ENCODE results near the gene PRKAG1.

PRKAG1 gene

DNA sequence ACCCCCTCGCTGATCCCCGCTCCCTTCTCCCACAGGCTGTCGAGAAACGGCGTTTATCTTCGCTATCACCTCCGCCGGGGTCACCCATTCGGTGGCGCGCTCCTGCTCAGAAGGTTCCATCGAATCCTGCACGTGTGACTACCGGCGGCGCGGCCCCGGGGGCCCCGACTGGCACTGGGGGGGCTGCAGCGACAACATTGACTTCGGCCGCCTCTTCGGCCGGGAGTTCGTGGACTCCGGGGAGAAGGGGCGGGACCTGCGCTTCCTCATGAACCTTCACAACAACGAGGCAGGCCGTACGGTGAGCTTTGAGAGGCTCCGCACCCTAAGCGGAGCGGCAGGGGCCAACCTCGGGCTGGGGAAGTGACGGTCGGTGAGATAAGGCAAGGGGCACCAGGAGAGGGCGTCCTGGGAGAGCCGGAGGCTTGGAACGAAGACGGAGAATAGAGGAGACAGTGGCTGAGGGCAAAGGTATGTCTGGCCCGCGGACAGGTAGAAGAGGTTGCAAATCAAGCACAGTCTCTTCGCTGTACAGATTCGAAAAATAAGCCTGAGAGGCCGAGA lies 38.1 kb downstream of the PRKAG1 start:
- no peak for DNase-seq

- no peak for DNase-seq
These were observed 38.8 kb downstream of the PRKAG1 start for GRCh38 chr12:48979602-48980388.

DNA sequence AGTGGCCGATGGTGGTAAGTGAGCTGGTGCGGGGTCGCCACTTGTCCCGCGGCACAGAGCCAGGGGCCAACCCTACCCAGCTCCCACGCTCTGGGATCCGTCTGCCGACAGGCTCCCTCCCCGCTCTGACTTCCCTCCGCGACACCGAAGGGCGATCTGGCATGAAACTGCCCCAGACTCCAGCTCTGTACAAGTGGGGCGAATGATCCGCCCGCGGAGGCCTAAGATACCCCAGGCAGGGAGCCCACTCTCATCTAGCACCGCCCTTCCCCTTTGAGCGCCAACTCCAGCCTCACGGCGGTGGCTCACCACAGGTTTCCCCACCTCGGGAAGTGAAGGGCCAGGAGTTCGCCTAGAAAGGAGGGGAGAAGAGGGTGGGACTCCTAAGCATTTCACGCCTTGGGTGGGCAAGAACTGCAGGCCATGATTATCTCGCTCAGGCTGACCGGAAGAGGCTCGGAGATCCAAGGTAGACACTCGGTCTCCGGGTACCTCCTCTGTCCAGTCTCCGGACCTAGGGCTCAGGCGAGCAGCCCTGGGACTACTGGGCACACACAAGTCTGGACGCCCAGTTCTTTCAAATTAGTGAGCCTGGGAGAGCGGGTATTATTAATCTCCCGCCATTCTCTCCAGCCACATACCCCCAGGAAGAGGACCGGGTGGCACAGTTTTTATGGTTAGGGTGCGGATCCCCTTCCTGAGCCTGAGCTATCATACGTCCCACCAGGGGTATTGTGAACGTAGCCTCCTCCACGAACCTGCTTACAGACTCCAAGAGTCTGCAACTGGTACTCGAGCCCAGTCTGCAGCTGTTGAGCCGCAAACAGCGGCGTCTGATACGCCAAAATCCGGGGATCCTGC lies 39.6 kb downstream of the PRKAG1 start:
- DNase-seq: no peak

DNA sequence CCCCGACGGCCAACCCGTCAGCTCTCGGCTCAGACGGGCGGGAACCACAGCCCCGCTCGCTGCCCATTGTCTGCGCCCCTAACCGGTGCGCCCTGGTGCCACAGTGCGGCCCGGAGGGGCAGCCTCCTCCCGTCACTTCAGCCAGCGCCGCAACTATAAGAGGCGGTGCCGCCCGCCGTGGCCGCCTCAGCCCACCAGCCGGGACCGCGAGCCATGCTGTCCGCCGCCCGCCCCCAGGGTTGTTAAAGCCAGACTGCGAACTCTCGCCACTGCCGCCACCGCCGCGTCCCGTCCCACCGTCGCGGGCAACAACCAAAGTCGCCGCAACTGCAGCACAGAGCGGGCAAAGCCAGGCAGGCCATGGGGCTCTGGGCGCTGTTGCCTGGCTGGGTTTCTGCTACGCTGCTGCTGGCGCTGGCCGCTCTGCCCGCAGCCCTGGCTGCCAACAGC lies 40.3 kb downstream of the PRKAG1 start, which contains the start of gene WNT1:
Gene WNT1, plus strand, starts transcription at position 32 of the 450 bp plus-strand sequence. Its CDS starts 329 bp downstream, at position 361.
- no peak for DNase-seq

- no peak for DNase-seq
These were observed 41.0 kb downstream of the PRKAG1 start for GRCh38 chr12:48977290-48978281.

- DNase-seq: no peak
These were observed 44.5 kb downstream of the PRKAG1 start for GRCh38 chr12:48973941-48974673.

- no peak for DNase-seq
These were observed 45.0 kb downstream of the PRKAG1 start for GRCh38 chr12:48973531-48973930.

DNA sequence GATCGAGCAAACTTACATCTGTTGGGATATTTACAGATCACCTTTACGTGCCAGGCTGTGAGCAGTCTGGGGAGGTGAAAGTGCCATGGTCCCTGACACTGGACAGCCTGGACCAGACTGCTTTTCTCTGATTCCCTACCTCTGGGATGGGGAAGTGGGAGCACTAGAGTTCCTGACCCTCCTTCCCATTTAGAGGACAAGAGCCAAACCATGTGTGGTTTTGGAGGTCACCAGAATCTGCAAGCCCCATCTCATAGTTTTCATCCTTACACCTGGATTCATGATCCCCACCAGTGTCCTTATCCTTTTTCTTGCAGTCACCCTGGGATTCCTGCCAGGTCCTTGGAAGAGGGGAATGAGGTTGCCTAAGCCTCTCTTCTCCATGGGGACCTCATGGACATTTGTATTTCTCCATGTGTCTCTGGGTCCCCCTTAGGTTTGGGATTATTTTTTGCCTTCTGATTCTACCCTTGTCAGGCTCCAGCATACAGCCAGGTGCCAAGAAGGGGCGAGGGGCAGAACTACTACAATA lies 45.6 kb downstream of the PRKAG1 start:
- DNase-seq: no peak

GRCh38 chr12:48972213-48972951 lies 46.2 kb downstream of the PRKAG1 start:
- no peak for DNase-seq

GRCh38 chr12:48970702-48971334 lies 47.8 kb downstream of the PRKAG1 start:
- no peak for DNase-seq

- DNase-seq: no peak
These were observed 48.5 kb downstream of the PRKAG1 start for GRCh38 chr12:48969833-48970701.

DNA sequence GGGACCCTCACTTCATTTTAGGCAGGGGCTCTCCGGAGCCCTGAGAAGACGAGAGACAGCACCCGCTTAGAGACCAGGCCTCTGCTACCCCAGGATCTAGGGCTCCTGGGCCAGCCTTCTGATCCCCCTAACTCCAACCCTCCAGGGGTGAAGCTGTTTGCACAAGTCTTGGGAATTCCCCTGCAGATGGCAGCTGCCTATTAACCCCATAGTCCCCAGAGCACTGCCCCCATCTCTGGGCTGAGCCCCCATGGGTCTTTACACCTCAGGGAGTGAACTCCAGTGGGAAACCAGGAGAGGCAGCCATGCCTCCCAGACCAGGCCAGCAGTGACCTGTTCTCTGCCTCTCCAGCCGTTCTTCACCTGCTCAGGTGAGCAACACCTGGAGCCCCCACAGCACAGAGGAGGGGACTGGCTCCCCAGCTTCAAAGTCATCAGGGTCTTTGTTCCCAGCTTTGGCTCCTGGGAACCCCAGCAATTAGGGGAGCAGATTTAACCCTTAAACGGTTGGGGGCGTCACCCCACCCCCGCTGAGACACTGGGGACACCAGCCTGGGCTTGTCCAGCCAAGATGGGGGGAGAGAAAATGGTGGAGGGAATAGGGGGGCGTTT lies 49.3 kb downstream of the PRKAG1 start:
- no peak for DNase-seq

GRCh38 chr12:48968467-48968866 lies 50.1 kb downstream of the PRKAG1 start:
- no peak for DNase-seq

GRCh38 chr12:48967991-48968390 lies 50.6 kb downstream of the PRKAG1 start:
- no peak for DNase-seq

GRCh38 chr12:48966177-48966895 lies 52.2 kb downstream of the PRKAG1 start:
- no peak for DNase-seq

DNA sequence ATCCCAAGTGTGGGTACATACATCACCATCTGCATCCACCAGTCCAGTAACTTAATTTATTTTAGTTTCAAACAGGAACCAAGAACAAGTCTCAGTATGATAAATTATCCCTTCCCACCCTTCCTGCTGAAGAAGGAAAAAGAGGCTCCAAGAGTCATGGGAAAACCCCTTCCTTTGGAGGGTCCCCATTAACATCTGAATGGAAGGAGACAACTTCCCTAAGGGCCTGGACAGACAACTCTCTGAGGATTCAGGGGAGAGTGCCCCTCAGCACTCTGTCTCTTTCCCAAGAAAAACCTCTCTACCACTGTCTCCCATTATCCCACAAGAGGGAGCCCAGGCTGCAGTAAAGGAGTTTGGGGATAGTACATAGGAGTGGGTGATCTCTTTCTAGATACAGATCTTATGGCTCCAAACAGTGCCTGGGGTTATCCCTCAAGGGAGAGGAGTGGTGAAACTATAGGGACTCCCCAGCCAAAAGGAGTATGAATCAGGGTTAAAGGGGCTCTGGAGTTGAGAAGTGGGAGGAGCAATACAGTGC lies 53.2 kb downstream of the PRKAG1 start:
- no peak for DNase-seq

GRCh38 chr12:48961801-48962200 lies 56.8 kb downstream of the PRKAG1 start:
- no peak for DNase-seq

GRCh38 chr12:48961331-48961730 lies 57.2 kb downstream of the PRKAG1 start:
- no peak for DNase-seq

All from NCI-H2227 treated with DMSO at 0.1 percent for 48 hours (cell line).